ENCODE measurements around the gene ZSCAN2. TPM values are rescaled to one million over a fixed set of nuclear protein-coding genes. Genes with fewer than 3 reads are reported as not detected.

The ZSCAN2 gene
- 12.7 to 17.0 TPM (median 14.8 TPM) in 5 replicates for total RNA-seq (2022; extraction: Qiagen RNA extraction; ENCODE audit: low read depth)

DNA sequence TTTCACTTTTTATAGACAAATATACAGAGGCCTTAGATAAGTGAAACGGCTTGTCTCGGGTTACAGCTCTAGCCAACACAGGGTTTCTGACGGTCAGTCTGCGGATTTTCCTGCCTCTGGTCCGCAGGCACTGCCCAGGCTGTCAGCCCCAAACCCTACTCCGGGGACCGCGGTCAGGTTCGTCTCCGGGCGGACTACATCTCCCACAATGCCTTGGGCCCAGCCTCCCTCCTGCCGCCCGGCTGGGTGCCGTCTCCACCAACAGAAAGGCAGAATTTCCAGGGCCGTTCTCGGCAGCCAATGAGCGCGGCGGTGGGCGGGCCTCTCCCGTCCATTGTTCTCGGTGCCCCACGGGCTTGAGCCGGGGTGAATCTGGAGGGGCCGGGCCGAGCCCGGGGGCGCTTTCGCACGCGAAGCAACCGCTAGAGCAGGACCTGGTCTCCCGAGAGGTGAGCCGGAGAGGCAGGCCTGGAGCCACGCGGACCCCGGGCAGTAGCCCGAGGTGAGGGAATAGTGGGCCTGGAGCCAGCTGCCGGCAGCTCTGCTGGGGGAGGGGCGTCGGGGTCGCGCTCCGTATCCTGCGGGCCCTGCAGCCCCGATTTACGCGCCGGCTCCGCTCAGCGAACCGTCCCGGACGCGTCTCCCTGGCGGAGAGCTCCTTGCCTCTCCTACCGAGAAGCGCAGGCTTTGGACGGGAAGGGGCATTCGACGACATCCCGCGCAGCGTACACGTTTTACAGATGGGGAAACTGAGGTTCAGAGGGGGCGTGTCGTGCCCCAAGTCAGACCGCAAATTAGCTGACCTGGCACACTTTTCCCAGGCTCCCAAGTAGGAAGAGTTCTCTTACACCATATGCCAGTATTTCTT lies at the start of gene ZSCAN2:
TSS of gene ZSCAN2 (plus strand) at position 323 of the 868 bp plus-strand sequence. CDS start 2,919 bp downstream, outside the sequence.

DNA sequence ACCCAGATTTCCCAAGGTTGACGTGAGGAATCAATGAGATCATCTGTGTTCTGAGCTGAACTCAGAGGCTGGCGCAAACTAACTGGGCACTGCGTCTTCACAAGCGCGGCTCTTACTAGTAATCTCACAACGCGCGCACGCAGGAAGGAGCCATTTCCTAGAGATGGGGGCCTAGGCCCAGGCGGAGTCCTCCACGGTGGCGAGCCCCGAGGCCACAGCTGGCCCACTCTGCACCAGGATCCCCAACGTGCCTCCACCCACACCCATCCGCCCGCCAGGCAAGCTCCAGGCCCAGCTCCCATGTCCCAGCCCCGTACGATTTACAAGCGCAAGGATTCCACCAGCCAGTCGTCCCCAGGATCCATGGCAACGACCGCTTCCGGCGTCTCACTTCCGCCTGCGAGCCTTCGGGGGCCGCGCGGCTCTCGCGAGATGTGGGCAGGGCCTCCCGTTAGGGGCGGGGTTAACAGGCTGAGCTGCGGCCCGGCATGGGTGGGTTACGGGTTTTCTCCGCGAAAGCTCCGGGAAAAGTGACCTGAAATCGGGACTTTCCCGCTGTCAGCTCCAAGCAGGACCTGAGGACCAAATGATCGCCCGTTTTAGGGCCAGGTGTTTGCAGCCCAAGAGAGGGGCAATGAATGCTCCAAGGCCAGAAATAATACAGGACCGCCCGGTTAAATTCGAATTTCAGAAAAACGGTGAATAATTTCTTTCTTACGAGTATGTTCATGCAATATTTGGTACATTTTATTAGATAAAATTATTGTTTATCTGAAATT lies 53.3 kb downstream of the ZSCAN2 start, which contains the start of gene WDR73:
TSS of gene WDR73 (minus strand) at position 374 of the 779 bp plus-strand sequence. CDS start at position 365, 9 bp downstream.

DNA sequence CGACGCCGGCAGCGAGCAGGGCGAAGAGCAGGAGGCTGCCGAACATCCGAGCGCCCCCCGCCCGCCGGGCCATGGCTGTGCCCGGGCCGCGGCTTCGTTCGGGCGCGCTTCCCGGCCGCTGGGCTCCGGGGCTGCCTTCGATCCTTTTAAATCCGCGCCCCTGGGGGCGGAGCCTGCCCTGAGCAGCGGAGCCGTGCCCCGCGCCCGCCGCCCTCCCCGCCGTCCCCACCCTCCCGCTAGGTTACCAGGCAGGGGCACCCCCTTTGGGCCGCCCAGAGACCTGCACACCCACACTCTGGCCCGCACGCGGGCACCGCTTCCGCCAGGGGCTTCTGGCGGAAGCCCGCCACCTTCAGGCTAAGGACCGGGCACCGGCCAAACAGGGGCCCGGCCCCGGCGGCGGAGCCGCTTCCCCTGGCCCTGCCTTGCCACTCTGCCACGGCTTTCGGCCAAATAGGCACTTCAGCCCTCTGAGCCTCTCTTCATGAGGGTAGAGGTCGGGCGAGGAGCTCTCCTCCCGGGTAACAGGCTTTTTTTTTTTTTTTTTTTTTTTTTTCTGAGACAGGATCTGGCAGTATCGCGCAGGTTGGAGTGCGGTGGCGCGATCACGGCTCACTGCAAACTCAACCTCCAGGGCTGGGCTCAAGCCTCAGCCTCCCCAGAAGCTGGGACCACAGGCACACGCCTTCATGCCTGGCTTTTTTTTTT lies 57.4 kb downstream of the ZSCAN2 start, which contains the start of gene NMB:
TSS of gene NMB (minus strand) at position 120 of the 708 bp plus-strand sequence. CDS start at position 73, 47 bp downstream.

Other genes with a start within 250 kb of the ZSCAN2 start
- 37.3 to 48.7 TPM (median 37.8 TPM) in 5 replicates for gene WDR73, start 53.3 kb downstream of the ZSCAN2 start, total RNA-seq (2022; extraction: Qiagen RNA extraction; ENCODE audit: low read depth)
- gene NMB, start 57.2 kb downstream of the ZSCAN2 start, total RNA-seq (2022; extraction: Qiagen RNA extraction; ENCODE audit: low read depth): 16.4 to 29.4 TPM (median 26.3 TPM) in 5 replicates
- gene SEC11A, start 115.1 kb downstream of the ZSCAN2 start, total RNA-seq (2022; extraction: Qiagen RNA extraction; ENCODE audit: low read depth): 294 to 472 TPM (median 333 TPM) in 5 replicates
- gene ZNF592, start 147.6 kb downstream of the ZSCAN2 start, total RNA-seq (2022; extraction: Qiagen RNA extraction; ENCODE audit: low read depth): 16.2 to 21.8 TPM (median 19.9 TPM) in 5 replicates
- gene ALPK3, start 216.3 kb downstream of the ZSCAN2 start, total RNA-seq (2022; extraction: Qiagen RNA extraction; ENCODE audit: low read depth): 0.02 to 0.12 TPM (median 0.09 TPM) in 5 replicates